Measurements from ENCODE around the gene PNKD.

Gene PNKD

GRCh38 chr2:218383892-218384519 is 113.7 kb downstream of the PNKD start:
- no peak for DNase-seq

- DNase-seq, result no peak
Measured at GRCh38 chr2:218384975-218385374, 114.7 kb downstream of the PNKD start.

- no peak for DNase-seq
Measured at GRCh38 chr2:218386505-218387368, 116.4 kb downstream of the PNKD start.

GRCh38 chr2:218387369-218388194 is 117.3 kb downstream of the PNKD start:
- no peak for DNase-seq

- no peak for DNase-seq
Measured at GRCh38 chr2:218389333-218390150, 119.2 kb downstream of the PNKD start.

- no peak for DNase-seq
Measured at GRCh38 chr2:218391202-218391601, 120.9 kb downstream of the PNKD start.

GRCh38 chr2:218392459-218392858 is 122.1 kb downstream of the PNKD start:
- no peak for DNase-seq

GRCh38 chr2:218392891-218393462 is 122.7 kb downstream of the PNKD start:
- no peak for DNase-seq

- DNase-seq, result no peak
Measured at GRCh38 chr2:218393750-218394290, 123.5 kb downstream of the PNKD start.

GRCh38 chr2:218394298-218395089 is 124.2 kb downstream of the PNKD start:
- DNase-seq, result peak in 1 of 2 experiments; percentile 23

- no peak for DNase-seq
Measured at GRCh38 chr2:218395090-218395444, 124.7 kb downstream of the PNKD start.

GRCh38 chr2:218395456-218395825 is 125.1 kb downstream of the PNKD start:
- DNase-seq, result no peak

- peak; percentile 92 to 95 for DNase-seq
Measured at GRCh38 chr2:218395826-218396687, 125.7 kb downstream of the PNKD start.

Measured in activated T-cell treated with anti-CD3 and anti-CD28 coated beads, Interleukin-2, amount 50 U/mL, for 48 hours (primary cell).